T-helper 17 cell (primary cell): ENCODE measurements around the gene MAB21L4. TPM values are rescaled to one million over a fixed set of nuclear protein-coding genes. Genes with fewer than 3 reads are reported as not detected.
"Not testable (repeated sequence)": the region's sequence is repeated elsewhere in the genome, so short reads cannot be mapped to it uniquely, and the experiment has no call there.

ENCODE experiments used
- ATAC-seq: fragments of 150-1000 bp; cut with Tn5 transposase; 2 replicates; pipeline ENCODE4 v1.10.0; 2021; ENCODE audit warnings: mild to moderate bottlenecking, moderate library complexity
- DNase-seq, 3 donors: peaks; one replicate each; pipeline versions ENCODE4 v3.0.0 to v3.0.0-alpha.2; 2020 to 2021
- H3K9me3 ChIP-seq: one replicate; pipeline ENCODE4 v1.7.0; 2013; ENCODE audit warnings: low read length, mild to moderate bottlenecking; ENCODE audit not compliant: control insufficient read depth, poor library complexity, severe bottlenecking
- H3K27ac Mint-ChIP-seq: one replicate; pipeline ENCODE4 v1.8.0; 2022; ENCODE audit warnings: mild to moderate bottlenecking, moderate library complexity, mixed read lengths
- H3K27me3 Mint-ChIP-seq: one replicate; pipeline ENCODE4 v1.8.0; 2022; ENCODE audit warnings: mixed read lengths
- H3K36me3 Mint-ChIP-seq: one replicate; pipeline ENCODE4 v1.8.0; 2022; ENCODE audit warnings: low read depth, mixed read lengths
- H3K4me1 Mint-ChIP-seq: one replicate; pipeline ENCODE4 v1.8.0; 2022; ENCODE audit warnings: mild to moderate bottlenecking, mixed read lengths
- H3K4me3 Mint-ChIP-seq: one replicate; pipeline ENCODE4 v1.8.0; 2022; ENCODE audit warnings: mild to moderate bottlenecking, moderate library complexity, mixed read lengths
- total RNA-seq, 4 donors: library from RNA in 2 of 4; stranded (reverse) in 2 of 4; gene quantifications; one replicate each; pipeline ENCODE4 v1.2.3 and lab custom pipeline; 2022 to 2026

The MAB21L4 gene
- total RNA-seq, 2 donors from 2014 or later = not detected

- DNase-seq = no peak
- Mint-ChIP-seq H3K4me1 (peaks cover 3% of the 10 kb centered on the region), H3K36me3 (no peaks in the 10 kb centered on the region), H3K4me3 (no peak overlapping the region), H3K27me3 (peaks cover 11% of the 10 kb centered on the region), H3K27ac (no peak overlapping the region)
- no peaks in the 10 kb centered on the region for H3K9me3 ChIP-seq
- ATAC-seq = no peak
These were observed 43.2 kb downstream of the MAB21L4 start for GRCh38 chr2:240852671-240853314.

DNA sequence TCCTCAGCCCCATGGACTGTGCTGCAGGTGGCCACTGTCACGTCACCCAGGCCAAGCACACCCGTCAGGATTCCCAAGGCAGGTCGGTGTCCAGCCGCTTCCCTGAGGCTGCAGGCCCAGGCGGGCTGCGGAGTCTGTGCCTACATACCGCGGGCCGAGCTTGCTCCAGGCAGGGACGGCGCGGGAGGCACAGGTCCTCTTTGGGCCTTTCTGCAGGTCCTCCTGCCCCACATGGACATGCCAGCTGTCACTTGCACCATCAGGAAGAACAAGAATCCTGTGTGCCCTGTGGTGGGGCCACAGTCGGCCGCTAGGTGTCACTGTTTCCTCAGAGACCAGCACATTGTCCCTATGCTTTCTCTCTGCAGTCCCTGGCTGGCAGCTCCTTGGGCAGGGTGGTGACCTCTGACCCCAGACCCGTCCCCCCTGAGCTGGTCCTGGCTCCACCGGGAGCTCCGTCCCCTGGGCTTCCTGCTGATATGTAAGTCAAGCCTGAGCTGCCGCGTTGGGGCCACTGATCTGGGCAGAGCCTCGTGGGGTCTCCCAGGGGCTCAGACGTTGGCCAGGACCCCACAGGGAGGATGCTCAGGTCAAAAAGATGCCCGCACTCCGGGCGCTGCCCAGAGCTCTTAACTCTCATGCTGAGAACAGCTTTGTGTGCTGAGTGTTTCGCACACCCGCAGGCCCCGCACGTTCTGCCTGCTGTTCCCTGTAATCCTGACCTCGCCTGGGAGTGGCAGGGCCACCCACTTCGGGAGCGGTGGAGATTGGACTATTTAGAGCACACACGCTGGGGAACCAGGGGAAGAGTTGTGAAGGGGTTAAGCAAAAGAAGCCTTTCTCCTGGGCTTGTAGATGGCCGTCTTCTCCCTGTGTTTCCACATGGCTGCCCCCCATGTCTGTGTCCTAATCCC is 44.6 kb downstream of the MAB21L4 start:
- H3K9me3 ChIP-seq = no peaks in the 10 kb centered on the region
- no peak overlapping the region for H3K27ac Mint-ChIP-seq

DNA sequence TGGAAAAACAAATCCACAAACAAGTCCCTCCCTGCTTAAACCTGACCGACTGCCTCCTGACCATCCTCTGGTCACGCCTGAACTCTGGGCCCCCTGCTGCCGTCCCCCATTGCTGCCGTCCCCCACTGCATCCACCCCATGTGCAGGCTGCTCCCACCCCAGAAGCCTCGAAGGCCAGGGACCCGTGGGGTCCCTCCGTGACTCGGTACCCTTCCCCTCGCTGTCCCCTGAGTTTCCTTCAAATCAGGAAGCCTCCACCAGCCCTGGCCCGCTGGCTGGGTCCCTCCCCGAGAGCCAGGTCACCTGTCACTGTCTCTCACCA is 45.2 kb downstream of the MAB21L4 start:
- no peak for ATAC-seq
- H3K27me3 Mint-ChIP-seq = peaks cover 11% of the 10 kb centered on the region
- H3K27ac Mint-ChIP-seq = no peak overlapping the region
- H3K4me1 Mint-ChIP-seq = peaks cover 3% of the 10 kb centered on the region
- no peaks in the 10 kb centered on the region for H3K36me3 Mint-ChIP-seq
- no peak overlapping the region for H3K4me3 Mint-ChIP-seq
- H3K9me3 ChIP-seq = no peaks in the 10 kb centered on the region
- no peak for DNase-seq

More for the DNA sequence above, 44.6 kb downstream of the MAB21L4 start:
- H3K4me3 Mint-ChIP-seq = peak overlapping the region; percentile 45
- H3K4me1 Mint-ChIP-seq = peaks cover 3% of the 10 kb centered on the region
- H3K27me3 Mint-ChIP-seq = peaks cover 11% of the 10 kb centered on the region
- H3K36me3 Mint-ChIP-seq = no peaks in the 10 kb centered on the region
- DNase-seq = peak; percentile 59 to 83 (median 62)
- peak; percentile 93 for ATAC-seq

- H3K4me1 Mint-ChIP-seq = peaks cover 3% of the 10 kb centered on the region
These were observed 45.9 kb downstream of the MAB21L4 start for GRCh38 chr2:240850026-240850425.

DNA sequence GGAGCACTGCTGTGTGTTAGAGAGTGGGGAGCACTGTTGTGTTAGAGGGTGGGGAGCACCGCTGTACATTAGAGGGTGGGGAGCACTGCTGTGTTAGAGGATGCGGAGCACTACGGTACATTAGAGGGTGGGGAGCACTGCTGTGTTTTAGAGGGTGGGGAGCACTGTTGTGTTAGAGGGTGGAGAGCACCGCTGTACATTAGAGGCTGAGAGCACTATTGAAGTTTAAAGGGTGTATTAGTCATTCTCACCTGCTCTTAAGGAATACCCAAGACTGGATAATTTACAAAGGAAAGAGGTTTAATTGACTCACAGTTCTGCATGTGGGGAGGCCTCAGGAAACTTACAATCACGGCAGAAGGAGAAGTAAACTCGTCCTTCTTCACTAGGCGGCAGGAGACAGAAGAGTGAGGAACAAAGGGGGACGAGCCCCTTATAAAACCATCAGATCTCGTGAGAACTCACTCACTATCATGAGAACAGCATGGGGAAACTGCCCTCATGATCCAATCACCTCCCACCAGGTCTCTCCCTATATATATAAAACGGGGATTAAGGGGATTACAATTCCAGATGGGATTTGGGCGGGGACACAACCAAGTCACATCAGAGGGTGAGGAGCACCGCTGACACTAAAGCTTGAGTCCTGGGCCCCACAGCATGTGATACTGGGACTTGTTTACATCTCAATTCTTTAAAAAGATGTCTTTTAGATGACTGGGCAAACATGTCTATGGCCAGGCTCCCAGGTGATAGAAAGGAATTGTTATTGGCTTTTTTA is 46.9 kb downstream of the MAB21L4 start:
- no peak for ATAC-seq
- H3K27ac Mint-ChIP-seq = peak overlapping the region; percentile 51
- no peak overlapping the region for H3K4me3 Mint-ChIP-seq

More at GRCh38 chr2:240850026-240850425, 45.9 kb downstream of the MAB21L4 start:
- H3K36me3 Mint-ChIP-seq = no peaks in the 10 kb centered on the region
- no peak overlapping the region for H3K4me3 Mint-ChIP-seq
- ATAC-seq (no peak), DNase-seq (no peak)
- H3K27me3 Mint-ChIP-seq = peaks cover 11% of the 10 kb centered on the region
- peak overlapping the region; percentile 51 for H3K27ac Mint-ChIP-seq
- no peaks in the 10 kb centered on the region for H3K9me3 ChIP-seq

GRCh38 chr2:240847817-240848216 is 48.1 kb downstream of the MAB21L4 start:
- Mint-ChIP-seq H3K27ac (no peak overlapping the region), H3K4me3 (no peak overlapping the region), H3K27me3 (peaks cover 11% of the 10 kb centered on the region), H3K36me3 (no peaks in the 10 kb centered on the region), H3K4me1 (peaks cover 3% of the 10 kb centered on the region)
- no peak for ATAC-seq
- no peak for DNase-seq
- H3K9me3 ChIP-seq = no peaks in the 10 kb centered on the region

More for the DNA sequence above, 46.9 kb downstream of the MAB21L4 start:
- no peaks in the 10 kb centered on the region for H3K9me3 ChIP-seq
- DNase-seq = no peak
- no peaks in the 10 kb centered on the region for H3K36me3 Mint-ChIP-seq
- peaks cover 11% of the 10 kb centered on the region for H3K27me3 Mint-ChIP-seq
- peaks cover 3% of the 10 kb centered on the region for H3K4me1 Mint-ChIP-seq

DNA sequence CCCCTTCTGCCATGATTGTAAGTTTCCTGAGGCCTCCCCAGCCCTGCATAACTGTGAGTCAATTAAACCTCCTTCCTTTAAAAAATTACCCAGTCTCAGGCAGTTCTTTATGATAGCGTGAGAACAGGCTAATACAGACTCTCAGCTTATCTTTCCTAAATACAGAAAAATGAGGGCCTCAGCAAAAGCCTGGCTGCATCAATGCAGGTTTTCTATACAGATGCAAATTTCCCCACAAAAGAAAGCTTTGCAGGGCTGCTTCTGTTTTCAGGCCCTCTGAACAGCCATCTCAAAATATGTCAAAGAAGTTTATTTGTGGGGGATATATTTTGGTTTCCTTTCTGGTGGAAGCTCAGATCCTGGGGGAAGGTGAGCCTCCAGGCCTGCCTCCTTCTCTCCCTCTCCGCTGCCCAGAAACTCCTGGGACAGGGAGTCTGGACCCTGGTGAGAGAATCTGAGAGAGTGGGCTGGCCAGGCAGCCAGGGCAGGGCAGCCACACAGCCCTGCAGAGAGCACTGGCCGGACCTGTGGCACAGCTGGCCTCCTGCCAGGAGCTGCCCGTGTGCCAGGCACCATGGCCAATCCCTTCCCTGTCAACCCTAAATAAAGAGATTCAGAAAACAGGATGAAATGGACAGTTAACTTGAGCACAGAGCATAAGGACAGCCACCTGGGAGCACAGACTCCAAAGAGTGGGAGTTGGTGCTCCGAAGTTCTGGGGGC is 48.9 kb downstream of the MAB21L4 start:
- H3K36me3 Mint-ChIP-seq = no peaks in the 10 kb centered on the region
- no peak for ATAC-seq
- no peak overlapping the region for H3K4me3 Mint-ChIP-seq
- H3K4me1 Mint-ChIP-seq = peaks cover 3% of the 10 kb centered on the region
- DNase-seq = no peak
- no peaks in the 10 kb centered on the region for H3K9me3 ChIP-seq
- H3K27me3 Mint-ChIP-seq = peaks cover 6% of the 10 kb centered on the region
- H3K27ac Mint-ChIP-seq = no peak overlapping the region

DNA sequence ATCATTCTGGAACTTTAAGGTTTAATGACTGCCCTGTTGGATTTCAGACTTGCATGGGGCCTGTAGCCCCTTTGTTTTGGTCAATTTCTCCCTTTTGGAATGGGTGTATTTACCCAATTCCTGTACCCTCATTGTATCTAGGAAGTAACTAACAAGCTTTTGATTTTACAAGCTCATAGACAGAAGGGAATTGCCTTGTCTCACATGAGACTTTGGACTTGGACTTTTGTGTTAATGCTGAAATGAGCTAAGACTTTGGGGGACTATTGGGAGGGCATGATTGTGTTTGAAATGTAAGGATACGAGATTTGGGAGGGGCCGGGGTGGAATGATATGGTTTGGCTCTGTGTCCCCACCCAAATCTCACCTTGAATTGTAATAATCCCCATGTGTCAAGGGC is 49.6 kb downstream of the MAB21L4 start:
- not testable (repeated sequence) for H3K4me1 Mint-ChIP-seq, DNase-seq, ATAC-seq, H3K4me3 Mint-ChIP-seq, H3K9me3 ChIP-seq, H3K27ac Mint-ChIP-seq, H3K36me3 Mint-ChIP-seq, H3K27me3 Mint-ChIP-seq

GRCh38 chr2:240840435-240841060 is 55.4 kb downstream of the MAB21L4 start:
- ATAC-seq = peak; percentile 56

GRCh38 chr2:240839152-240840143 is 56.5 kb downstream of the MAB21L4 start:
- Mint-ChIP-seq H3K27ac (no peak overlapping the region), H3K27me3 (peaks cover 23% of the 10 kb centered on the region), H3K4me1 (no peaks in the 10 kb centered on the region), H3K4me3 (no peak overlapping the region), H3K36me3 (no peaks in the 10 kb centered on the region)
- DNase-seq = no peak
- H3K9me3 ChIP-seq = no peaks in the 10 kb centered on the region
- no peak for ATAC-seq

More at GRCh38 chr2:240840435-240841060, 55.4 kb downstream of the MAB21L4 start:
- peaks cover 18% of the 10 kb centered on the region for H3K27me3 Mint-ChIP-seq
- H3K4me1 Mint-ChIP-seq = no peaks in the 10 kb centered on the region
- H3K9me3 ChIP-seq = no peaks in the 10 kb centered on the region
- no peaks in the 10 kb centered on the region for H3K36me3 Mint-ChIP-seq
- no peak overlapping the region for H3K27ac Mint-ChIP-seq
- DNase-seq = no peak
- H3K4me3 Mint-ChIP-seq = no peak overlapping the region

- Mint-ChIP-seq H3K4me1 (no peaks in the 10 kb centered on the region), H3K27me3 (peaks cover 23% of the 10 kb centered on the region)
These were observed 58.3 kb downstream of the MAB21L4 start for GRCh38 chr2:240837621-240838020.

More at GRCh38 chr2:240837621-240838020, 58.3 kb downstream of the MAB21L4 start:
- ATAC-seq (no peak), DNase-seq (no peak)
- Mint-ChIP-seq H3K36me3 (no peaks in the 10 kb centered on the region), H3K27ac (no peak overlapping the region), H3K4me3 (no peak overlapping the region)
- no peaks in the 10 kb centered on the region for H3K9me3 ChIP-seq
